Fibroblast of pulmonary artery (primary cell): Measurements from ENCODE around the gene SLTM.
"Not testable (repeated sequence)": the region's sequence is repeated elsewhere in the genome, so short reads cannot be mapped to it uniquely, and the experiment has no call there.

Source experiments
- DNase-seq: peaks from one replicate; pipeline ENCODE4 v3.0.0-alpha.2; 2010; ENCODE audit warnings: low read depth
- H3K4me3 ChIP-seq: replicated peaks from 2 replicates; pipeline ENCODE4 v1.5.1; 2011; ENCODE audit warnings: low read depth, mild to moderate bottlenecking, control low read depth, low read length, moderate library complexity
- CTCF ChIP-seq: IDR thresholded peaks from 2 replicates; pipeline ENCODE4 v1.5.1; 2011; ENCODE audit warnings: mild to moderate bottlenecking, control low read depth, low read length, inconsistent platforms; ENCODE audit errors: missing control alignments

Gene SLTM

DNA sequence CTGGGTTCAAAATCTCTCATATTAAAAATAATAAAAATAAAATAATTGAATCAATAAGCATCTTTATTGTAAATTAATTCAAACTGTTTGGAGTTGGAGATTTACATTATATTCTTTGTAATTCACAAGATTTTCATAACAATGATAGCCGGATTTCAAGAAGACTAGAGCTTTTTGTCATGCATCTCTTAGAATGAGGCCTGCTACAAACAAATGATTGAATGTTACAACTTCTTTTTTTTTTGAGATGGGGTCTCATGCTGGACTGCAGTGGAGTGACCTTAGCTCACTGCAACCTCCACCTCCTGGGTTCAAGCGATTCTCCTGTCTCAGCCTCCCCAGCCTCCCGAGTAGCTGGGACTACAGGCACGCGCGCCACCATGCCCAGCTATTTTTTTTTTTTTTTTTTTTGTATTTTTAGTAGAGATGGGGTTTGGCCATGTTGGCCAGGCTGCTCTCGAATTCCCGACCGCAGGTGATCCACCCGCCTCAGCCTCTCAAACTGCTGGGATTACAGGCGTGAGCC lies 3.5 kb downstream of the SLTM start:
- no peak for DNase-seq
- H3K4me3 ChIP-seq = no peak overlapping the region
- TF ChIP-seq CTCF = no peak

- TF ChIP-seq CTCF = no peak
- DNase-seq = no peak
- H3K4me3 ChIP-seq = no peak overlapping the region
These were observed 6.7 kb downstream of the SLTM start for GRCh38 chr15:58926823-58927222.

GRCh38 chr15:58924327-58924726 lies 9.2 kb downstream of the SLTM start:
- TF ChIP-seq CTCF = no peak
- peak; percentile 60 for DNase-seq
- H3K4me3 ChIP-seq = no peak overlapping the region

DNA sequence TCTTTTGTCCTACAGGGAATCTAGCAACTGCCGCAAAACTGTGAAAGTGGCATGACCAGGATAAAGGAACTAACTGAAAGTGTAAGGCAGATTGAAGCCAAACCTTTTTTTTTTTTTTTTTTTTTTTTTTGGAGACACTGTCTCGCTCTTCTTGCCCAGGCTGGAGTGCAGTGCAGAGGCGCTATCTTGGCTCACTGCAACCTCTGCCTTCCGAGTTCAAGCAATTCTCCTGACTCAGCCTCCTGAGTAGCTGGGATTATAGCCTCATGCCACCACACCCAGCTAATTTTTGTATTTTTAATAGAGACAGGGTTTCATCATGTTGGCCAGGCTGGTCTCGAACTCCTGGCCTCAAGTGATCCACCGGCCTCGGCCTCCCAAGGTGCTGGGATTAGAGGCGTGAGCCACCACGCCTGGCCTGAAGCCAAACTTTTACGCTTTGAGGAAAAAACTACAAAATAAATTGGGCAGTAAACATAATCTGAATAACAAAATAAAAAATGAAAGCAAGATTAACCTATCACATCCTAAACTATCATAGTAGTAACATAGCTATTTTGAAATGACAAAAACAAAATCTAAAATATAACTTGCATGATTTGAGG lies 9.7 kb downstream of the SLTM start:
- no peak overlapping the region for H3K4me3 ChIP-seq
- no peak for DNase-seq
- TF ChIP-seq CTCF = no peak

DNA sequence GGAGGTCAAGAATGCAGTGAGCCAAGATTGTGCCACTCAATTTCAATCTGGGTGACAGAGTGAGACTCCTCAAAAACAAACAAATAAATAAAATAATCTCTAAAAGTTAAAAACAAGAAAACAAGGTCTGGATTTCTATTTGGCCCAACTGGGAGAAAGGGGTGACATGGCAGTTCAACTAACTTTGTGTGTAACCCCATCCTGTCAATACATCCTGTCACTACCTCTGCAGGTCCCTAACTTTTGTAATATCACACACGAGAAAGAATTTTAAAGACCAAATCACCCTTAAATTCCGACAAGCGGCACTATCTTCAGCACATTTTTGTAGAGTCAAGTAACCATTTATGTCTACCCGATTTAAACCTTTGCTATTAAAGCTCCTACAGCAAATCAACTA lies 10.2 kb downstream of the SLTM start:
- H3K4me3 ChIP-seq = no peak overlapping the region
- TF ChIP-seq CTCF = no peak
- DNase-seq = no peak

DNA sequence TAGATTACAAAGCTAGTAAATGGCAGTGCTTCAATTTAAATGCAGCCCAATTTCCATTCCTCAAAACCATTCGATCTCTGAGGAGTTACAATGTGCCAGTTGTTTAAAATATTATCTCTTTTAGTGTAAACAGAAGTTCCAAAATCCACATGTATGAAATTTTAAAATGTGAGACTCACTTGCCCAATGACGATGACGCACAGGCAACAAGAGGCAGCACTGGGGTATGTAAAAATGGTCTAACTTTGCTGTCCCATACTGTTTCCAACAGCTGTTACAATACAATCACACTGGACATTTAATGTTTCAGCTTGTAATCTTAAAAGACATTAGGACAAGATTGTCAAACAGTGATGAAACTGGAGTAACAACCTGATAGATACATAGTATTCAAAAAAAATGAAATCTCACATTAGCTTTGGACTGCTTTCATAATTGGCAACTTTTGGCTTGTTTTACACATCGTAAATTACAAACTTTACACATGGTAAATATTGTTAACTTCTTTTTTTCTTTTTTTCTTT lies 12.2 kb downstream of the SLTM start:
- H3K4me3 ChIP-seq = no peak overlapping the region
- no peak for DNase-seq
- no peak for TF ChIP-seq CTCF

DNA sequence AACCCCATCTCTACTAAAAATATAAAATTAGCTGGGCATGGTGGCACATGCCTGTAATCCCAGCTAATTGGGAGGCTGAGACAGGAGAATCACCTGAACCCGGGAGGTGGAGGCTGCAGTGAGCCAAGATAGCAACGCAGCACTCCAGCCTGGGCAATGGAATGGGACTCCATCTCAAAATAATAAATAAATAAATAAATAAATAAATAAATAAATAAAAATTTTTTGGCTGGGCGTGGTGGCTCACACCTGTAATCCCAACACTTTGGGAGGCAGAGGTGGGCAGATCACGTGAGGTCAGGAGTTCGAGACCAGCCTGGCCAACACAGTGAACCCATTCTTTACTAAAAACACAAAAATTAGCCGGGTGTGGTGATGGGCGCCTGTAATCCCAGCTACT lies 13.0 kb downstream of the SLTM start:
- not testable (repeated sequence) for DNase-seq, H3K4me3 ChIP-seq
